HepG2 (cell line): ENCODE measurements around the gene MRPL43. TPM values are rescaled to one million over a fixed set of nuclear protein-coding genes. Genes with fewer than 3 reads are reported as not detected.
A peak's percentile ranks its signal among the peaks of the same experiment; 100 is the strongest.

Experiments used
- ATF2 ChIP-seq: sonication (generic); formaldehyde crosslinking; IDR thresholded peaks from 2 replicates; pipeline ENCODE4 v1.4.0; 2020; ENCODE audit warnings: missing genetic modification reagents
- FLYWCH1 ChIP-seq: sonication (generic); formaldehyde crosslinking; IDR thresholded peaks from 2 replicates; pipeline ENCODE4 v1.8.1; 2023; ENCODE audit warnings: mild to moderate bottlenecking, missing genetic modification reagents
- FOXO1 ChIP-seq: sonication (generic); formaldehyde crosslinking; IDR thresholded peaks from 2 replicates; pipeline ENCODE4 v1.4.0; 2020; ENCODE audit warnings: missing genetic modification reagents
- GPN1 ChIP-seq: sonication (generic); formaldehyde crosslinking; IDR thresholded peaks from 2 replicates; pipeline ENCODE4 v1.5.1; 2020; ENCODE audit warnings: missing genetic modification reagents, borderline replicate concordance
- KDM1A ChIP-seq: IDR thresholded peaks from 2 replicates; pipeline ENCODE4 v1.6.1; 2016; ENCODE audit warnings: missing compliant biosample characterization
- MXD1 ChIP-seq: sonication (generic); formaldehyde crosslinking; IDR thresholded peaks from 2 replicates; pipeline ENCODE4 v1.4.0; 2020; ENCODE audit warnings: mild to moderate bottlenecking, missing genetic modification reagents
- NFKB2 ChIP-seq: sonication (generic); formaldehyde crosslinking; IDR thresholded peaks from 2 replicates; pipeline ENCODE4 v1.4.0; 2020; ENCODE audit warnings: missing genetic modification reagents, borderline replicate concordance
- NFYB ChIP-seq: sonication (generic); formaldehyde crosslinking; IDR thresholded peaks from 2 replicates; pipeline ENCODE4 v1.4.0; 2020; ENCODE audit warnings: missing genetic modification reagents
- PAX8 ChIP-seq: sonication (generic); formaldehyde crosslinking; IDR thresholded peaks from 2 replicates; pipeline ENCODE4 v1.8.0; 2022; ENCODE audit warnings: mild to moderate bottlenecking, missing genetic modification reagents, borderline replicate concordance
- RARA ChIP-seq: IDR thresholded peaks from 2 replicates; pipeline ENCODE4 v1.6.1; 2016; ENCODE audit warnings: missing genetic modification reagents, missing compliant biosample characterization
- REST ChIP-seq, 2 experiments: IDR thresholded peaks; 2 replicates each; pipeline ENCODE4 v1.6.1; 2011 to 2012; ENCODE audit warnings: low read length in 2 of 2, borderline replicate concordance in 1 of 2, low read depth in 1 of 2, mild to moderate bottlenecking in 1 of 2, moderate library complexity in 1 of 2
- REXO4 ChIP-seq: sonication (generic); formaldehyde crosslinking; IDR thresholded peaks from 2 replicates; pipeline ENCODE4 v1.8.0; 2022; ENCODE audit warnings: missing genetic modification reagents, mild to moderate bottlenecking, borderline replicate concordance
- RXRA ChIP-seq: sonication (generic); formaldehyde crosslinking; IDR thresholded peaks from 2 replicates; pipeline ENCODE4 v1.5.1; 2020; ENCODE audit warnings: missing genetic modification reagents
- TCF7 ChIP-seq: sonication (generic); IDR thresholded peaks from 2 replicates; pipeline ENCODE4 v1.6.1; 2016; ENCODE audit warnings: antibody characterized with exemption, low read depth
- TMF1 ChIP-seq: sonication (generic); formaldehyde crosslinking; IDR thresholded peaks from 2 replicates; pipeline ENCODE4 v1.8.1; 2022; ENCODE audit warnings: low read depth, missing genetic modification reagents
- TOE1 ChIP-seq: sonication (generic); formaldehyde crosslinking; IDR thresholded peaks from 2 replicates; pipeline ENCODE4 v1.4.0; 2020; ENCODE audit warnings: mild to moderate bottlenecking, missing genetic modification reagents
- U2AF2 ChIP-seq: fragments of 200-400 bp; formaldehyde crosslinking; IDR thresholded peaks from 2 replicates; pipeline ENCODE4 v1.6.1; 2017; ENCODE audit warnings: low read depth, mild to moderate bottlenecking, low read length
- ZNF138 ChIP-seq: sonication (generic); formaldehyde crosslinking; IDR thresholded peaks from 2 replicates; pipeline ENCODE4 v1.5.0; 2020; ENCODE audit warnings: mild to moderate bottlenecking, low read depth, missing genetic modification reagents
- ZNF274 ChIP-seq: sonication (generic); formaldehyde crosslinking; IDR thresholded peaks from 2 replicates; pipeline ENCODE4 v1.5.1; 2020; ENCODE audit warnings: mild to moderate bottlenecking, missing genetic modification reagents
- ZNF446 ChIP-seq: sonication (generic); formaldehyde crosslinking; IDR thresholded peaks from 2 replicates; pipeline ENCODE4 v1.5.0; 2020; ENCODE audit warnings: mild to moderate bottlenecking, missing genetic modification reagents
- ZNF484 ChIP-seq: sonication (generic); formaldehyde crosslinking; IDR thresholded peaks from 2 replicates; pipeline ENCODE4 v1.5.1; 2020; ENCODE audit warnings: mild to moderate bottlenecking, low read depth, missing genetic modification reagents, borderline replicate concordance
- ZSCAN21 ChIP-seq: sonication (generic); formaldehyde crosslinking; IDR thresholded peaks from 2 replicates; pipeline ENCODE4 v1.8.0; 2022; ENCODE audit warnings: mild to moderate bottlenecking, missing genetic modification reagents, moderate library complexity, borderline replicate concordance
- polyA plus RNA-seq, 8 experiments: library from polyadenylated mRNA; depleted of rRNA in 3 of 8; stranded (reverse) in 7 of 8; unstranded in 1 of 8; fragments of >200 nt; fragmentation: Illumina TruSeq in 4 of 8; extraction: Trizol in 4 of 8; gene quantifications; 2 replicates each; pipeline versions ENCODE4 v1.2.1 to v1.2.3, GENCODE V29; 2011 to 2016; ENCODE audit warnings: low read depth in 4 of 8, missing spikeins in 1 of 8, mixed read lengths in 1 of 8; ENCODE audit not compliant: insufficient read depth in 1 of 8
- total RNA-seq, 5 experiments: library from RNA; depleted of rRNA; stranded (reverse); fragments of >200 nt; fragmentation: Illumina TruSeq; extraction: Trizol; gene quantifications; 2 replicates each; pipeline ENCODE4 v1.2.3, GENCODE V29; 2016; ENCODE audit warnings: low read depth in 1 of 5

MRPL43 gene
- total and polyA plus RNA-seq, 2 of the 13 experiments (the other 11 are each of a cell fraction or from before 2014, with no cell fraction given), result 71.0 to 73.7 TPM

GRCh38 chr10:100998991-100999741 is 11.9 kb upstream of the MRPL43 start (continued):
- TF ChIP-seq ZNF138 (CRISPR knock-in tag), result no peak; the same call in 1 of the 2 replicates
- no peak for TF ChIP-seq GPN1
- TF ChIP-seq REXO4 (CRISPR knock-in tag), result 0 out of 2 replicates have a peak, but pooled peaks have one; percentile 41
- no peak for TF ChIP-seq ZNF484 (CRISPR knock-in tag)
- TF ChIP-seq MXD1, result peak; percentile 82
- no peak for TF ChIP-seq PAX8
- no peak for TF ChIP-seq TOE1 (CRISPR knock-in tag)
- no peak; the same call in 1 of the 2 replicates for TF ChIP-seq ZSCAN21
- no peak for TF ChIP-seq RARA (CRISPR knock-in tag)
- no peak for TF ChIP-seq TCF7
- peak; percentile 79 for TF ChIP-seq ZNF274 (CRISPR knock-in tag)
- TF ChIP-seq ZNF446 (CRISPR knock-in tag), result 0 out of 2 replicates have a peak, but pooled peaks have one; percentile 64
- no peak for TF ChIP-seq KDM1A (CRISPR knock-in tag)
- TF ChIP-seq FOXO1 (CRISPR knock-in tag), result peak; percentile 49; the same call in 1 of the 2 replicates
- peak; percentile 64; the same call in 1 of the 2 replicates for TF ChIP-seq RXRA (CRISPR knock-in tag)
- peak; percentile 69; the same call in 1 of the 2 replicates for TF ChIP-seq NFKB2 (CRISPR knock-in tag)
- TF ChIP-seq NFYB (CRISPR knock-in tag), result no peak
- TF ChIP-seq REST (IDR thresholded peaks at IDR 0.05; ENCODE audit: borderline replicate concordance in 1 of 2, low read depth in 1 of 2, low read length in 2 of 2), result 0 out of 4 replicates have a peak, but pooled peaks of 1 of the 2 experiments have one; percentile 9
- TF ChIP-seq TMF1 (CRISPR knock-in tag), result no peak
- TF ChIP-seq FLYWCH1 (CRISPR knock-in tag), result no peak
- 0 out of 2 replicates have a peak, but pooled peaks have one; percentile 9 for TF ChIP-seq ATF2 (CRISPR knock-in tag)
- no peak for TF ChIP-seq U2AF2
